ENCODE results near the gene PRKCH. TPM values are rescaled to one million over a fixed set of nuclear protein-coding genes. Genes with fewer than 3 reads are reported as not detected.
A peak's percentile ranks its signal among the peaks of the same experiment; 100 is the strongest.

Gene PRKCH
- total and polyA plus RNA-seq, 2 of the 13 experiments (the other 11 are each of a cell fraction or from before 2014, with no cell fraction given): 0.48 to 1.3 TPM

DNA sequence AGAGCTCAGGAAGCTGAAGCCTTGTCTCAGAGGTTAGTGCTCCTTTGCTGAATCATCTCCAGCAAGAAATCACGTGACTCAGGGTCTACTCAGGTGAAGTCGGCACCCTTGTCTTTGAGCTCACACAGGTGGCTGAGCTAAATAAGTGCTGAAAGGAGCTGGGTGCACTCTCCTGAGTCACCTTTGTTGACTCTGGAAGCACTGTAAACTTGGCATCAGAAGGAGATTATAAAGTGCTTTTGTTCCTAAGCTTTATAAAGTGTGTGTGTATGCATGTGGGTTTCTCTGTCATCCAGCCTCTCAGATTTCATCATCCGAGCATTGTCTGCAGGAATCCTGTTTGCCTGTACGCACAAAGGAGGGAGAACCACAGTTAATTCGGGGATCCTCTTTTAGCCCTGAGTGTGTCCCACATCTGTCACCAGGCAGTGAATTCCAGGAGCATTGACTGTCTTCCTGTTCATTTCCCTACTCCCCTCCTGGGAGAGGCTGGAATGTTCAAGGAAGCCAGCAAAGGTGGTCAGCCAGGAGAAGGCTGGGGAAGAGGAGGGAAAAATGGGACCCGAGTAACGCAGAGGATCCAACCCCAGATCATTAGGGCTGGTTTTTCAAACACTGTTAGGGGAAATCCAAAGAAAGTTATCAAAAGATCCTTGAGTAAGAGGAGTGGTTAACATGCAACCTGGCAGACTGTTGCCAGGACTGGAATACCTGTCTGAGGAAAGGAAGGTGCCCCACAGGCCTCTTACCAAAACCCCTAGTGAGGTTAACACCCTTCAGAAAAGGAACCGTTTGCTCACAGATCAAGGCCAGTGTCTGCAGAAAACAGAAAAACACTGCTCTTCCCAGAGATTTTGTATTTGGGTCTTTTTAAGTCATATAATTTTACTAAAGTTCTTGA, 216.4 kb downstream of the PRKCH start (continued):
- TF ChIP-seq ZNF557 (CRISPR knock-in tag; IDR thresholded peaks at IDR 0.05): no peak
- TF ChIP-seq SIN3B (IDR thresholded peaks at IDR 0.05; ENCODE audit: low read length): no peak
- TF ChIP-seq ZNF207 (IDR thresholded peaks at IDR 0.05; ENCODE audit: borderline replicate concordance): no peak
- TF ChIP-seq, protein P1, sequence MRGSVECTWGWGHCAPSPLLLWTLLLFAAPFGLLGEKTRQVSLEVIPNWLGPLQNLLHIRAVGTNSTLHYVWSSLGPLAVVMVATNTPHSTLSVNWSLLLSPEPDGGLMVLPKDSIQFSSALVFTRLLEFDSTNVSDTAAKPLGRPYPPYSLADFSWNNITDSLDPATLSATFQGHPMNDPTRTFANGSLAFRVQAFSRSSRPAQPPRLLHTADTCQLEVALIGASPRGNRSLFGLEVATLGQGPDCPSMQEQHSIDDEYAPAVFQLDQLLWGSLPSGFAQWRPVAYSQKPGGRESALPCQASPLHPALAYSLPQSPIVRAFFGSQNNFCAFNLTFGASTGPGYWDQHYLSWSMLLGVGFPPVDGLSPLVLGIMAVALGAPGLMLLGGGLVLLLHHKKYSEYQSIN (CRISPR knock-in tag; IDR thresholded peaks at IDR 0.05; ENCODE audit: borderline replicate concordance): no peak
- no peak for TF ChIP-seq NKX3-1 (CRISPR knock-in tag; IDR thresholded peaks at IDR 0.05)
- TF ChIP-seq, protein P2, sequence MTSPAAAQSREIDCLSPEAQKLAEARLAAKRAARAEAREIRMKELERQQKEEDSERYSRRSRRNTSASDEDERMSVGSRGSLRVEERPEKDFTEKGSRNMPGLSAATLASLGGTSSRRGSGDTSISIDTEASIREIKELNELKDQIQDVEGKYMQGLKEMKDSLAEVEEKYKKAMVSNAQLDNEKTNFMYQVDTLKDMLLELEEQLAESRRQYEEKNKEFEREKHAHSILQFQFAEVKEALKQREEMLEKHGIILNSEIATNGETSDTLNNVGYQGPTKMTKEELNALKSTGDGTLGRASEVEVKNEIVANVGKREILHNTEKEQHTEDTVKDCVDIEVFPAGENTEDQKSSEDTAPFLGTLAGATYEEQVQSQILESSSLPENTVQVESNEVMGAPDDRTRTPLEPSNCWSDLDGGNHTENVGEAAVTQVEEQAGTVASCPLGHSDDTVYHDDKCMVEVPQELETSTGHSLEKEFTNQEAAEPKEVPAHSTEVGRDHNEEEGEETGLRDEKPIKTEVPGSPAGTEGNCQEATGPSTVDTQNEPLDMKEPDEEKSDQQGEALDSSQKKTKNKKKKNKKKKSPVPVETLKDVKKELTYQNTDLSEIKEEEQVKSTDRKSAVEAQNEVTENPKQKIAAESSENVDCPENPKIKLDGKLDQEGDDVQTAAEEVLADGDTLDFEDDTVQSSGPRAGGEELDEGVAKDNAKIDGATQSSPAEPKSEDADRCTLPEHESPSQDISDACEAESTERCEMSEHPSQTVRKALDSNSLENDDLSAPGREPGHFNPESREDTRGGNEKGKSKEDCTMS (CRISPR knock-in tag; conservative IDR thresholded peaks at IDR 0.05): no peak
- no peak for TF ChIP-seq ARHGAP35 (CRISPR knock-in tag; IDR thresholded peaks at IDR 0.05; ENCODE audit: borderline replicate concordance)
- TF ChIP-seq CCAR2 (optimal IDR thresholded peaks at IDR 0.05; ENCODE audit: low read depth, low read length): no peak
- peak; percentile 76 for TF ChIP-seq ELF3 (CRISPR knock-in tag; IDR thresholded peaks at IDR 0.05)
- TF ChIP-seq MTF1 (CRISPR knock-in tag; IDR thresholded peaks at IDR 0.05): no peak
- no peak for TF ChIP-seq JARID2 (CRISPR knock-in tag; IDR thresholded peaks at IDR 0.05; ENCODE audit: insufficient replicate concordance)
- TF ChIP-seq, protein P3, sequence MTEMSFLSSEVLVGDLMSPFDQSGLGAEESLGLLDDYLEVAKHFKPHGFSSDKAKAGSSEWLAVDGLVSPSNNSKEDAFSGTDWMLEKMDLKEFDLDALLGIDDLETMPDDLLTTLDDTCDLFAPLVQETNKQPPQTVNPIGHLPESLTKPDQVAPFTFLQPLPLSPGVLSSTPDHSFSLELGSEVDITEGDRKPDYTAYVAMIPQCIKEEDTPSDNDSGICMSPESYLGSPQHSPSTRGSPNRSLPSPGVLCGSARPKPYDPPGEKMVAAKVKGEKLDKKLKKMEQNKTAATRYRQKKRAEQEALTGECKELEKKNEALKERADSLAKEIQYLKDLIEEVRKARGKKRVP (CRISPR knock-in tag; IDR thresholded peaks at IDR 0.05): peak in 1 of 2 experiments; percentile 97; a peak in 2 of 4 replicates
- TF ChIP-seq, protein P4, sequence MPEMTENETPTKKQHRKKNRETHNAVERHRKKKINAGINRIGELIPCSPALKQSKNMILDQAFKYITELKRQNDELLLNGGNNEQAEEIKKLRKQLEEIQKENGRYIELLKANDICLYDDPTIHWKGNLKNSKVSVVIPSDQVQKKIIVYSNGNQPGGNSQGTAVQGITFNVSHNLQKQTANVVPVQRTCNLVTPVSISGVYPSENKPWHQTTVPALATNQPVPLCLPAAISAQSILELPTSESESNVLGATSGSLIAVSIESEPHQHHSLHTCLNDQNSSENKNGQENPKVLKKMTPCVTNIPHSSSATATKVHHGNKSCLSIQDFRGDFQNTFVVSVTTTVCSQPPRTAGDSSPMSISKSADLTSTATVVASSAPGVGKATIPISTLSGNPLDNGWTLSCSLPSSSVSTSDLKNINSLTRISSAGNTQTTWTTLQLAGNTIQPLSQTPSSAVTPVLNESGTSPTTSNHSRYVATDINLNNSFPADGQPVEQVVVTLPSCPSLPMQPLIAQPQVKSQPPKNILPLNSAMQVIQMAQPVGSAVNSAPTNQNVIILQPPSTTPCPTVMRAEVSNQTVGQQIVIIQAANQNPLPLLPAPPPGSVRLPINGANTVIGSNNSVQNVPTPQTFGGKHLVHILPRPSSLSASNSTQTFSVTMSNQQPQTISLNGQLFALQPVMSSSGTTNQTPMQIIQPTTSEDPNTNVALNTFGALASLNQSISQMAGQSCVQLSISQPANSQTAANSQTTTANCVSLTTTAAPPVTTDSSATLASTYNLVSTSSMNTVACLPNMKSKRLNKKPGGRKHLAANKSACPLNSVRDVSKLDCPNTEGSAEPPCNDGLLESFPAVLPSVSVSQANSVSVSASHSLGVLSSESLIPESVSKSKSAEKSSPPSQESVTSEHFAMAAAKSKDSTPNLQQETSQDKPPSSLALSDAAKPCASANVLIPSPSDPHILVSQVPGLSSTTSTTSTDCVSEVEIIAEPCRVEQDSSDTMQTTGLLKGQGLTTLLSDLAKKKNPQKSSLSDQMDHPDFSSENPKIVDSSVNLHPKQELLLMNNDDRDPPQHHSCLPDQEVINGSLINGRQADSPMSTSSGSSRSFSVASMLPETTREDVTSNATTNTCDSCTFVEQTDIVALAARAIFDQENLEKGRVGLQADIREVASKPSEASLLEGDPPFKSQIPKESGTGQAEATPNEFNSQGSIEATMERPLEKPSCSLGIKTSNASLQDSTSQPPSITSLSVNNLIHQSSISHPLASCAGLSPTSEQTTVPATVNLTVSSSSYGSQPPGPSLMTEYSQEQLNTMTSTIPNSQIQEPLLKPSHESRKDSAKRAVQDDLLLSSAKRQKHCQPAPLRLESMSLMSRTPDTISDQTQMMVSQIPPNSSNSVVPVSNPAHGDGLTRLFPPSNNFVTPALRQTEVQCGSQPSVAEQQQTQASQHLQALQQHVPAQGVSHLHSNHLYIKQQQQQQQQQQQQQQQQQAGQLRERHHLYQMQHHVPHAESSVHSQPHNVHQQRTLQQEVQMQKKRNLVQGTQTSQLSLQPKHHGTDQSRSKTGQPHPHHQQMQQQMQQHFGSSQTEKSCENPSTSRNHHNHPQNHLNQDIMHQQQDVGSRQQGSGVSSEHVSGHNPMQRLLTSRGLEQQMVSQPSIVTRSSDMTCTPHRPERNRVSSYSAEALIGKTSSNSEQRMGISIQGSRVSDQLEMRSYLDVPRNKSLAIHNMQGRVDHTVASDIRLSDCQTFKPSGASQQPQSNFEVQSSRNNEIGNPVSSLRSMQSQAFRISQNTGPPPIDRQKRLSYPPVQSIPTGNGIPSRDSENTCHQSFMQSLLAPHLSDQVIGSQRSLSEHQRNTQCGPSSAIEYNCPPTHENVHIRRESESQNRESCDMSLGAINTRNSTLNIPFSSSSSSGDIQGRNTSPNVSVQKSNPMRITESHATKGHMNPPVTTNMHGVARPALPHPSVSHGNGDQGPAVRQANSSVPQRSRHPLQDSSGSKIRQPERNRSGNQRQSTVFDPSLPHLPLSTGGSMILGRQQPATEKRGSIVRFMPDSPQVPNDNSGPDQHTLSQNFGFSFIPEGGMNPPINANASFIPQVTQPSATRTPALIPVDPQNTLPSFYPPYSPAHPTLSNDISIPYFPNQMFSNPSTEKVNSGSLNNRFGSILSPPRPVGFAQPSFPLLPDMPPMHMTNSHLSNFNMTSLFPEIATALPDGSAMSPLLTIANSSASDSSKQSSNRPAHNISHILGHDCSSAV (CRISPR knock-in tag; IDR thresholded peaks at IDR 0.05; ENCODE audit: borderline replicate concordance): no peak
- no peak for TF ChIP-seq BRCA1 (CRISPR knock-in tag; IDR thresholded peaks at IDR 0.05)
- no peak for TF ChIP-seq ZBTB42 (CRISPR knock-in tag; IDR thresholded peaks at IDR 0.05)
- no peak for TF ChIP-seq ZNF232 (CRISPR knock-in tag; IDR thresholded peaks at IDR 0.05; ENCODE audit: borderline replicate concordance)
